ENCODE data around the gene SNX3.
A peak's percentile ranks its signal among the peaks of the same experiment; 100 is the strongest.

Gene SNX3

GRCh38 chr6:108166664-108167448, 94.0 kb downstream of the SNX3 start:
- Histone ChIP-seq H3K36me3 (ENCODE audit: insufficient read depth, insufficient read length, low read length) (no peaks in the 10 kb centered on the region), H3K9ac (ENCODE audit: insufficient read length, low read depth) (peak overlapping the region; percentile 21), H3K4me3 (ENCODE audit: insufficient read length, low read depth) (peak overlapping the region; percentile 8), H3K27me3 (ENCODE audit: insufficient read depth, insufficient read length) (peaks cover 100% of the 10 kb centered on the region), H3K9me3 (ENCODE audit: insufficient read depth, low read length) (no peaks in the 10 kb centered on the region), H3K4me1 (ENCODE audit: insufficient read depth, insufficient read length) (peaks cover 8% of the 10 kb centered on the region)
- DNase-seq (ENCODE audit: low read depth, low spot score): no peak
- TF ChIP-seq YY1 (IDR thresholded peaks at IDR 0.05; ENCODE audit: insufficient read depth, insufficient read length) (no peak), SUZ12 (IDR thresholded peaks at IDR 0.05; ENCODE audit: extremely low read depth, insufficient read depth, insufficient read length) (no peak), ZNF274 (IDR thresholded peaks at IDR 0.05; ENCODE audit: low read depth, low read length) (no peak)

GRCh38 chr6:108165714-108166663, 94.9 kb downstream of the SNX3 start, which contains the start of gene NR2E1:
TSS of gene NR2E1 (plus strand) at chr6:108166022. CDS start at chr6:108166766, 744 bp downstream.
- Histone ChIP-seq H3K27me3 (ENCODE audit: insufficient read depth, insufficient read length) (peaks cover 100% of the 10 kb centered on the region), H3K36me3 (ENCODE audit: insufficient read depth, insufficient read length, low read length) (no peaks in the 10 kb centered on the region), H3K4me3 (ENCODE audit: insufficient read length, low read depth) (peak within 1 kb of the TSS; percentile 31), H3K9me3 (ENCODE audit: insufficient read depth, low read length) (no peaks in the 10 kb centered on the region), H3K9ac (ENCODE audit: insufficient read length, low read depth) (peak within 1 kb of the TSS; percentile 42), H3K4me1 (ENCODE audit: insufficient read depth, insufficient read length) (peaks cover 8% of the 10 kb centered on the region)
- TF ChIP-seq YY1 (IDR thresholded peaks at IDR 0.05; ENCODE audit: insufficient read depth, insufficient read length) (no peak), SUZ12 (IDR thresholded peaks at IDR 0.05; ENCODE audit: extremely low read depth, insufficient read depth, insufficient read length) (peak; percentile 71), ZNF274 (IDR thresholded peaks at IDR 0.05; ENCODE audit: low read depth, low read length) (no peak)
- DNase-seq (ENCODE audit: low read depth, low spot score): no peak

GRCh38 chr6:108164815-108165706, 95.8 kb downstream of the SNX3 start:
- no peak for DNase-seq (ENCODE audit: low read depth, low spot score)
- peaks cover 100% of the 10 kb centered on the region for H3K27me3 ChIP-seq (ENCODE audit: insufficient read depth, insufficient read length)
- peaks cover 8% of the 10 kb centered on the region for H3K4me1 ChIP-seq (ENCODE audit: insufficient read depth, insufficient read length)
- H3K4me3 ChIP-seq (ENCODE audit: insufficient read length, low read depth): peak overlapping the region; percentile 31
- H3K9ac ChIP-seq (ENCODE audit: insufficient read length, low read depth): peak overlapping the region; percentile 42
- no peaks in the 10 kb centered on the region for H3K36me3 ChIP-seq (ENCODE audit: insufficient read depth, insufficient read length, low read length)
- no peaks in the 10 kb centered on the region for H3K9me3 ChIP-seq (ENCODE audit: insufficient read depth, low read length)
- TF ChIP-seq SUZ12 (IDR thresholded peaks at IDR 0.05; ENCODE audit: extremely low read depth, insufficient read depth, insufficient read length): peak; percentile 80
- TF ChIP-seq YY1 (IDR thresholded peaks at IDR 0.05; ENCODE audit: insufficient read depth, insufficient read length): no peak
- TF ChIP-seq ZNF274 (IDR thresholded peaks at IDR 0.05; ENCODE audit: low read depth, low read length): no peak

DNA sequence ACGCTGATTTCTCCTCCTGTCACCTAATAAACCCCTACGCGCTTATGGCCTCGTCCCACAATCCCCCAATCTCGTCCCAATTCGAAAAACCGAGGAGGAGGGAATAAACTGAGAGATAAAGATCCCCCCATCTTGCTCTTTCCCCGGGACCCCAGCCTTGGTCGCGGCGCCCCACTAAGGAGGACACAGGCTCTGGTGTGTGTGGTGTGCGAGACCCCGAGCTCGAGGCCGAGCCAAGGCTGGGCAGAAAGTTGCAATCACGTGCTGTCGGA, 96.4 kb downstream of the SNX3 start:
- DNase-seq (ENCODE audit: low read depth, low spot score): no peak
- peak overlapping the region; percentile 31 for H3K4me3 ChIP-seq (ENCODE audit: insufficient read length, low read depth)
- H3K36me3 ChIP-seq (ENCODE audit: insufficient read depth, insufficient read length, low read length): no peaks in the 10 kb centered on the region
- TF ChIP-seq YY1 (IDR thresholded peaks at IDR 0.05; ENCODE audit: insufficient read depth, insufficient read length) (no peak), SUZ12 (IDR thresholded peaks at IDR 0.05; ENCODE audit: extremely low read depth, insufficient read depth, insufficient read length) (no peak), ZNF274 (IDR thresholded peaks at IDR 0.05; ENCODE audit: low read depth, low read length) (no peak)
- H3K9me3 ChIP-seq (ENCODE audit: insufficient read depth, low read length): no peaks in the 10 kb centered on the region
- peaks cover 8% of the 10 kb centered on the region for H3K4me1 ChIP-seq (ENCODE audit: insufficient read depth, insufficient read length)
- peaks cover 100% of the 10 kb centered on the region for H3K27me3 ChIP-seq (ENCODE audit: insufficient read depth, insufficient read length)
- H3K9ac ChIP-seq (ENCODE audit: insufficient read length, low read depth): no peak overlapping the region

DNA sequence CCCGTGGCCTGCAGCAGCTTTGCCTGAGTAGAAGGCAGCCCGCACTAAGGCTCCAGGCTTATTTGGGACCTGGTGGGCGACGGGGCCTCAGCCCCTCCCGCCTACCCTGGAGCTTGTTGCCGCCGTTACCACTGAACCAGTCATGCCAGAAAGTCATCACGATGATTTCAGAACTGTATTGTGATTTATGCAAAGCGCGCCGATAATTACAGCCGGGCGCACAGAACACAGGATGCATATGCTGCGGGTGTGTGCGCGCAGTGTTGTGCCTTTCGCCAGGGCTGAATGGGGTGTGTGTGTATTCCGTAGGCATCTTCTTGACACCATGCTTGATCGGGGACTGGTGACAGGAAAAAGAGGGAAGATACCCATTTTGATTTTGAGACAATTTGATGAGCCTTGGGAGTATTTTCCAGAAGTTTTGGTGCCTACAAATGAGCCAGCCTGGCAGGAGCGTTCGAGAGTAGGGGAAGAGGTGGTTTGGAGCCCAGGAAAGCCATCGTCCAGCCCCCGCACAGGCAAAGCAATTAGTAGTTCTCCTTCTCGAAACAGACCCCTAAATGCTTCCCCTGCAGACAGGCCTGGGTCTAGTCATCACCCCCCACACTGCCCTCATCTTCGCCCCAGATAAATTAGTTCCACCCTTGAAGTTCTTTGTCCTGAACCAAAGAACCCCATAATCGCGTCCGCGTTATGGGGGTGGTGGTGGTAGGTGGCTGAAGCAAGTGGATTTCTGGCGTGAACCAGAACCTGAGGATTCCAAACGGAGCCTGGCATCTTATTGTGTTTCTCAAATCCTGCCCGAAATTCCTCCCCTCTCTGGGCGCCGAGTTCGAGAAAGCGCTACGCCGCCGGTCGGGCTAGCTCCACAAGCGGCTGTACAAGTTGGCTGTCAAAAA, 96.9 kb downstream of the SNX3 start:
- no peaks in the 10 kb centered on the region for H3K36me3 ChIP-seq (ENCODE audit: insufficient read depth, insufficient read length, low read length)
- TF ChIP-seq YY1 (IDR thresholded peaks at IDR 0.05; ENCODE audit: insufficient read depth, insufficient read length): no peak
- TF ChIP-seq SUZ12 (IDR thresholded peaks at IDR 0.05; ENCODE audit: extremely low read depth, insufficient read depth, insufficient read length): peak; percentile 80
- H3K9ac ChIP-seq (ENCODE audit: insufficient read length, low read depth): no peak overlapping the region
- H3K27me3 ChIP-seq (ENCODE audit: insufficient read depth, insufficient read length): peaks cover 100% of the 10 kb centered on the region
- no peak overlapping the region for H3K4me3 ChIP-seq (ENCODE audit: insufficient read length, low read depth)
- DNase-seq (ENCODE audit: low read depth, low spot score): no peak
- peaks cover 8% of the 10 kb centered on the region for H3K4me1 ChIP-seq (ENCODE audit: insufficient read depth, insufficient read length)
- no peaks in the 10 kb centered on the region for H3K9me3 ChIP-seq (ENCODE audit: insufficient read depth, low read length)

GRCh38 chr6:108163267-108163643, 97.6 kb downstream of the SNX3 start:
- Histone ChIP-seq H3K36me3 (ENCODE audit: insufficient read depth, insufficient read length, low read length) (no peaks in the 10 kb centered on the region), H3K4me3 (ENCODE audit: insufficient read length, low read depth) (no peak overlapping the region), H3K4me1 (ENCODE audit: insufficient read depth, insufficient read length) (peaks cover 8% of the 10 kb centered on the region), H3K9ac (ENCODE audit: insufficient read length, low read depth) (no peak overlapping the region), H3K27me3 (ENCODE audit: insufficient read depth, insufficient read length) (peaks cover 100% of the 10 kb centered on the region), H3K9me3 (ENCODE audit: insufficient read depth, low read length) (no peaks in the 10 kb centered on the region)
- no peak for DNase-seq (ENCODE audit: low read depth, low spot score)
- TF ChIP-seq SUZ12 (IDR thresholded peaks at IDR 0.05; ENCODE audit: extremely low read depth, insufficient read depth, insufficient read length): no peak
- no peak for TF ChIP-seq YY1 (IDR thresholded peaks at IDR 0.05; ENCODE audit: insufficient read depth, insufficient read length)
- no peak for TF ChIP-seq ZNF274 (IDR thresholded peaks at IDR 0.05; ENCODE audit: low read depth, low read length)
